A549 treated with RU486 at 1 μM for 4 hours (cell line): ENCODE data around the gene ATG4A. TPM values are rescaled to one million over a fixed set of nuclear protein-coding genes. Genes with fewer than 3 reads are reported as not detected.

ENCODE experiments used
- total RNA-seq: library from RNA; stranded (reverse); fragments of 200-300 nt; extraction: Qiagen RNA extraction; gene quantifications from 5 replicates; pipeline ENCODE4 v1.2.3, GENCODE V29; 2022; ENCODE audit warnings: low read depth

The ATG4A gene
- 6.5 to 10.2 TPM (median 7.5 TPM) in 5 replicates for total RNA-seq

GRCh38 chrX:108091264-108091877 is at the start of gene ATG4A, which contains the start of gene PSMD10:
Gene ATG4A (plus strand): TSS chrX:108091778. CDS start chrX:108091827, 49 bp downstream.
Gene PSMD10 (minus strand): TSS chrX:108091542. CDS start chrX:108091520, 22 bp downstream.

GRCh38 chrX:108044554-108045256 is 46.9 kb upstream of the ATG4A start, which contains the start of gene VSIG1:
Gene VSIG1 (plus strand): TSS chrX:108045065. CDS start chrX:108045131, 66 bp downstream.

Other genes starting within 250 kb of the ATG4A start
- gene TEX13B, start 109.4 kb upstream of the ATG4A start, total RNA-seq, result not detected in 5 replicates
- gene VSIG1, start 46.7 kb upstream of the ATG4A start, total RNA-seq, result 0.27 to 0.71 TPM (median 0.32 TPM) in 5 replicates
- 73.1 to 84.9 TPM (median 81.9 TPM) in 5 replicates for gene PSMD10, start 236 bp upstream of the ATG4A start, total RNA-seq